Pericardium fibroblast (primary cell): ENCODE measurements around the gene NOVA1. TPM values are rescaled to one million over a fixed set of nuclear protein-coding genes. Genes with fewer than 3 reads are reported as not detected.

ENCODE experiments used
- total RNA-seq: library from RNA; depleted of rRNA; stranded (reverse); fragments of >200 nt; gene quantifications from 2 replicates; pipeline ENCODE4 v1.2.3, GENCODE V29; 2015

Gene NOVA1
- 1.6 and 2.0 TPM in 2 replicates for total RNA-seq

GRCh38 chr14:26597589-26598080 lies at the start of gene NOVA1:
TSS of gene NOVA1 (minus strand) at chr14:26598033. CDS start at chr14:26597436, 597 bp downstream.

